Neural progenitor cell (in vitro differentiated cells): ENCODE measurements around the gene ALS2CL. TPM values are rescaled to one million over a fixed set of nuclear protein-coding genes. Genes with fewer than 3 reads are reported as not detected.
A peak's percentile ranks its signal among the peaks of the same experiment; 100 is the strongest.

Experiments
- DNase-seq: peaks from one replicate; pipeline ENCODE4 v3.0.0-alpha.2; 2016; ENCODE audit warnings: low spot score
- H2AFZ ChIP-seq: fragments of 200-600 bp; sonication (generic); replicated peaks from 2 replicates; pipeline ENCODE4 v1.6.1; 2016; ENCODE audit warnings: antibody characterized with exemption
- H3F3A ChIP-seq: fragments of 200-600 bp; sonication (generic); 2 replicates; pipeline ENCODE4 v1.6.1; 2016; ENCODE audit warnings: antibody characterized with exemption, low read depth
- H3K27ac ChIP-seq: fragments of 200-600 bp; sonication (generic); 2 replicates; pipeline ENCODE4 v1.5.1; 2016; ENCODE audit warnings: mild to moderate bottlenecking
- H3K27me3 ChIP-seq: fragments of 200-600 bp; sonication (generic); 2 replicates; pipeline ENCODE4 v1.6.1; 2016; ENCODE audit warnings: mild to moderate bottlenecking, moderate library complexity
- H3K36me3 ChIP-seq: fragments of 200-600 bp; sonication (generic); 2 replicates; pipeline ENCODE4 v1.5.1; 2016
- H3K4me1 ChIP-seq: fragments of 200-600 bp; sonication (generic); 2 replicates; pipeline ENCODE4 v1.6.1; 2016; ENCODE audit warnings: mixed run types
- H3K4me2 ChIP-seq: fragments of 200-600 bp; sonication (generic); 2 replicates; pipeline ENCODE4 v1.6.1; 2016
- H3K4me3 ChIP-seq: fragments of 200-600 bp; sonication (generic); 2 replicates; pipeline ENCODE4 v1.5.1; 2016
- H3K79me2 ChIP-seq: fragments of 200-600 bp; sonication (generic); 2 replicates; pipeline ENCODE4 v1.6.1; 2016; ENCODE audit warnings: low read depth
- H3K9ac ChIP-seq: fragments of 200-600 bp; sonication (generic); 2 replicates; pipeline ENCODE4 v1.6.1; 2016
- H3K9me3 ChIP-seq: fragments of 200-600 bp; sonication (generic); 2 replicates; pipeline ENCODE4 v1.5.1; 2016; ENCODE audit warnings: low read depth
- H4K20me1 ChIP-seq: fragments of 200-600 bp; sonication (generic); 2 replicates; pipeline ENCODE4 v1.6.1; 2016; ENCODE audit warnings: low read depth
- H3K27ac Mint-ChIP-seq: 3 replicates; pipeline ENCODE4 v1.8.0; 2021; ENCODE audit warnings: mixed read lengths
- H3K27me3 Mint-ChIP-seq: 2 replicates; pipeline ENCODE4 v1.8.0; 2022; ENCODE audit warnings: low read depth, mild to moderate bottlenecking, inconsistent platforms, moderate library complexity, mixed read lengths; ENCODE audit not compliant: insufficient read depth
- H3K36me3 Mint-ChIP-seq: 3 replicates; pipeline ENCODE4 v1.8.0; 2021; ENCODE audit warnings: mixed read lengths
- H3K4me1 Mint-ChIP-seq: 3 replicates; pipeline ENCODE4 v1.8.0; 2021; ENCODE audit warnings: mixed read lengths
- H3K4me3 Mint-ChIP-seq: 3 replicates; pipeline ENCODE4 v1.8.0; 2021; ENCODE audit warnings: mild to moderate bottlenecking, moderate library complexity, mixed read lengths
- H3K9me3 Mint-ChIP-seq: 3 replicates; pipeline ENCODE4 v1.8.0; 2020; ENCODE audit warnings: mixed read lengths
- CTCF ChIP-seq: fragments of 200-600 bp; sonication (generic); IDR thresholded peaks from 2 replicates; pipeline ENCODE4 v1.5.1; 2017; ENCODE audit warnings: antibody characterized with exemption, mild to moderate bottlenecking
- EZH2 ChIP-seq: fragments of 200-600 bp; sonication (generic); IDR thresholded peaks from 2 replicates; pipeline ENCODE4 v1.6.1; 2017; ENCODE audit warnings: antibody characterized with exemption, mild to moderate bottlenecking, moderate library complexity
- EZH2phosphoT487 ChIP-seq: fragments of 200-600 bp; sonication (generic); IDR thresholded peaks from 2 replicates; pipeline ENCODE4 v1.6.1; 2017; ENCODE audit warnings: antibody characterized with exemption
- total RNA-seq: library from RNA; depleted of rRNA; stranded (reverse); fragments of >200 nt; gene quantifications from 2 replicates; pipeline ENCODE4 v1.2.3, GENCODE V29; 2015; ENCODE audit warnings: low replicate concordance

ALS2CL gene
- total RNA-seq, 1 donor from 2014 or later: 1.3 TPM

DNA sequence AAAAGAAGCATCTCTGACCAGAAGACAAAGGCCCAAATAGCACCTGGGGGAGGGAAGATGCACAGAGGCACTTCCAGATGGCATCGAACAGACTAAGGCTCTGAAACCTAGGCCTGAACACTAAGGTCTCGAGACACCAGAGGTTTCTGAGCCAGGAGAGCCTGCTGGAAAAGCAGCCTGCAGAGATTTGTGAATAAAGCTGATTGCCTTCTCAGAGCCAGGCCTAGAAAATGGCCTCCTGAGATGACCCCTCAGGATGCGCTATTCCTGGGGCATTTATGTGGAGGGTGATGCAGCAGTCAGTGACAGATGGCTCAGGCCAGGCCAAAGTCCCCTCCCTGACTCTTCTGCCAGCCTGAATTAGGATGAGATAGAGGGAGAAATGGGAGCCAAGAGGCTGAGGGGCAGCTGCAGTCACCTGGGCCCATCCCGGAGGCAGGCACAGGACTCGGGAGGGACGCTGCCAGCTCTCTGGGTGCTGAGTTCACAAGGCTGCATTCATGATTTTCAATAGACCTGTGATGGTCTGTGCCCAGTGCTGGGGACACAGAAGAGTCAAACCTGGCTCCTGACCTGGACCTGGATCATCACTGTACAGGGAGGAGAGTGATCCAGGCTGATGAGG lies 17.3 kb upstream of the ALS2CL start:
- no peaks in the 10 kb centered on the region for H3K36me3 ChIP-seq
- H3K4me2 ChIP-seq: no peak overlapping the region
- H3K79me2 ChIP-seq: no peaks in the 10 kb centered on the region
- no peaks in the 10 kb centered on the region for H3K4me1 ChIP-seq
- TF ChIP-seq CTCF (no peak), EZH2phosphoT487 (no peak), EZH2 (no peak)
- Mint-ChIP-seq H3K27ac (peak overlapping the region; percentile 12), H3K9me3 (no peaks in the 10 kb centered on the region), H3K4me3 (peak overlapping the region; percentile 20), H3K4me1 (peaks cover 7% of the 10 kb centered on the region), H3K27me3 (peaks cover 4% of the 10 kb centered on the region), H3K36me3 (no peaks in the 10 kb centered on the region)
- H3K9ac ChIP-seq: no peak overlapping the region
- H3K9me3 ChIP-seq: no peaks in the 10 kb centered on the region
- H2AFZ ChIP-seq: no peak overlapping the region
- H3K27me3 ChIP-seq: no peaks in the 10 kb centered on the region
- no peak overlapping the region for H3K27ac ChIP-seq
- no peak overlapping the region for H3K4me3 ChIP-seq
- no peaks in the 10 kb centered on the region for H4K20me1 ChIP-seq
- no peak for DNase-seq
- H3F3A ChIP-seq: no peaks in the 10 kb centered on the region

DNA sequence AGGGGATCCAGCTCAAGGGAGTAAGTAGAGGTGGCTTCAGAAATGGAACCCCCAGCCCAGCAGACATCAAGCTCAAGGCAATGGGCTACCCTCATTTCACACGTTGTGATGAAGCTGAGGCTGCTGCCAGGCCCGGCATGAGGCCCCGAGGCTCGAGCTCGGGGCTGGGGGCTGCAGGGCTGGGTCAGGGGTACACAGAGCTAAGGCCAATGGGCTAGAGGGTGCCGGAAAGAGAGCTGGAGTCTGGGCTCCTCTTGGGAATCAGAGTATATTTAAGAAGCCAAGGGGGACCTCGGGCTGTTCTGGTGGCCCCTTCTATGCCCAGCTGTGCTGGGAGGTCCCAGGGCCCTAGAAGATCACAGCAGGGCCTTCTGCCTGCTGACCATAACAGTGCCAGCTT lies 16.8 kb upstream of the ALS2CL start:
- Histone ChIP-seq H4K20me1 (no peaks in the 10 kb centered on the region), H3K27ac (no peak overlapping the region), H3K4me2 (no peak overlapping the region), H3K27me3 (no peaks in the 10 kb centered on the region), H2AFZ (no peak overlapping the region), H3F3A (no peaks in the 10 kb centered on the region), H3K36me3 (no peaks in the 10 kb centered on the region), H3K9ac (no peak overlapping the region), H3K79me2 (no peaks in the 10 kb centered on the region), H3K9me3 (no peaks in the 10 kb centered on the region), H3K4me3 (no peak overlapping the region), H3K4me1 (no peaks in the 10 kb centered on the region)
- Mint-ChIP-seq H3K27ac (no peak overlapping the region), H3K36me3 (no peaks in the 10 kb centered on the region), H3K4me1 (peaks cover 10% of the 10 kb centered on the region), H3K4me3 (no peak overlapping the region), H3K27me3 (peaks cover 3% of the 10 kb centered on the region), H3K9me3 (no peaks in the 10 kb centered on the region)
- TF ChIP-seq CTCF (no peak), EZH2phosphoT487 (no peak), EZH2 (no peak)
- DNase-seq: no peak

- Mint-ChIP-seq H3K36me3 (no peaks in the 10 kb centered on the region), H3K9me3 (no peaks in the 10 kb centered on the region), H3K27me3 (peaks cover 3% of the 10 kb centered on the region), H3K4me1 (peaks cover 10% of the 10 kb centered on the region), H3K4me3 (no peak overlapping the region), H3K27ac (no peak overlapping the region)
- H3K4me1 ChIP-seq: no peaks in the 10 kb centered on the region
- no peaks in the 10 kb centered on the region for H3K79me2 ChIP-seq
- H3K4me3 ChIP-seq: no peak overlapping the region
- H2AFZ ChIP-seq: no peak overlapping the region
- no peaks in the 10 kb centered on the region for H3K27me3 ChIP-seq
- H3K9me3 ChIP-seq: no peaks in the 10 kb centered on the region
- H3K4me2 ChIP-seq: no peak overlapping the region
- no peak for DNase-seq
- TF ChIP-seq EZH2 (no peak), CTCF (no peak), EZH2phosphoT487 (no peak)
- no peak overlapping the region for H3K27ac ChIP-seq
- no peak overlapping the region for H3K9ac ChIP-seq
- H3K36me3 ChIP-seq: no peaks in the 10 kb centered on the region
- H4K20me1 ChIP-seq: peaks cover 2% of the 10 kb centered on the region
- H3F3A ChIP-seq: no peaks in the 10 kb centered on the region
Measured at GRCh38 chr3:46709721-46710120, 16.2 kb upstream of the ALS2CL start.
